GM12878 (cell line): ENCODE measurements around the gene KLF11.

Experiments
- EP300 ChIP-seq, 2 experiments: fragments of 150-350 bp in 1 of 2; IDR thresholded peaks; 2 replicates each; pipeline ENCODE4 v1.6.1; 2011 to 2012; ENCODE audit warnings: low read depth in 2 of 2, low read length in 2 of 2, borderline replicate concordance in 1 of 2, improper control_type of control experiment in 1 of 2, inconsistent platforms in 1 of 2; ENCODE audit not compliant: control insufficient read depth in 1 of 2
- GABPA ChIP-seq: IDR thresholded peaks from 2 replicates; pipeline ENCODE4 v1.6.1; 2014; ENCODE audit warnings: antibody characterized with exemption, low read depth, mild to moderate bottlenecking, inconsistent platforms
- MYC ChIP-seq: IDR thresholded peaks from 2 replicates; pipeline ENCODE4 v1.6.1; 2011; ENCODE audit warnings: mild to moderate bottlenecking, low read length, moderate library complexity, inconsistent platforms; ENCODE audit not compliant: insufficient read depth, insufficient replicate concordance, insufficient read length, severe bottlenecking
- RAD51 ChIP-seq: fragments of 450-650 bp; IDR thresholded peaks from 2 replicates; pipeline ENCODE4 v1.6.1; 2016; ENCODE audit warnings: moderate library complexity, mild to moderate bottlenecking, inconsistent platforms
- SPI1 ChIP-seq: IDR thresholded peaks from 2 replicates; pipeline ENCODE4 v1.6.1; 2011; ENCODE audit warnings: low read depth, mild to moderate bottlenecking, low read length, moderate library complexity, borderline replicate concordance; ENCODE audit not compliant: insufficient read depth
- ZBED1 ChIP-seq: IDR thresholded peaks from 2 replicates; pipeline ENCODE4 v1.6.1; 2016; ENCODE audit warnings: borderline replicate concordance
- TF ChIP-seq, protein P1 (sequence below), 3 experiments: IDR thresholded peaks in 2 of 3; conservative IDR thresholded peaks in 1 of 3; 2 replicates each; pipeline ENCODE4 v1.5.1; 2011; ENCODE audit warnings: low read depth in 3 of 3, low read length in 3 of 3, mild to moderate bottlenecking in 3 of 3, control low read depth in 2 of 3, moderate library complexity in 2 of 3, inconsistent platforms in 1 of 3, mixed read lengths in 1 of 3; ENCODE audit not compliant: control insufficient read depth in 2 of 3, insufficient read depth in 1 of 3; ENCODE audit errors: extremely low read depth in 1 of 3
- TF ChIP-seq, protein P2 (sequence below): IDR thresholded peaks from 2 replicates; pipeline ENCODE4 v1.6.1; 2011; ENCODE audit warnings: borderline replicate concordance, low read depth, mild to moderate bottlenecking, moderate library complexity, low read length; ENCODE audit not compliant: insufficient read depth, poor library complexity, severe bottlenecking

- TF ChIP-seq ZBED1 (no peak), RAD51 (no peak), GABPA (no peak), MYC (no peak), SPI1 (no peak), EP300 (IDR thresholded peaks at IDR 0.05; ENCODE audit: borderline replicate concordance in 1 of 2, control insufficient read depth in 1 of 2, low read depth in 2 of 2, low read length in 2 of 2) (no peak)
- TF ChIP-seq, protein P1, sequence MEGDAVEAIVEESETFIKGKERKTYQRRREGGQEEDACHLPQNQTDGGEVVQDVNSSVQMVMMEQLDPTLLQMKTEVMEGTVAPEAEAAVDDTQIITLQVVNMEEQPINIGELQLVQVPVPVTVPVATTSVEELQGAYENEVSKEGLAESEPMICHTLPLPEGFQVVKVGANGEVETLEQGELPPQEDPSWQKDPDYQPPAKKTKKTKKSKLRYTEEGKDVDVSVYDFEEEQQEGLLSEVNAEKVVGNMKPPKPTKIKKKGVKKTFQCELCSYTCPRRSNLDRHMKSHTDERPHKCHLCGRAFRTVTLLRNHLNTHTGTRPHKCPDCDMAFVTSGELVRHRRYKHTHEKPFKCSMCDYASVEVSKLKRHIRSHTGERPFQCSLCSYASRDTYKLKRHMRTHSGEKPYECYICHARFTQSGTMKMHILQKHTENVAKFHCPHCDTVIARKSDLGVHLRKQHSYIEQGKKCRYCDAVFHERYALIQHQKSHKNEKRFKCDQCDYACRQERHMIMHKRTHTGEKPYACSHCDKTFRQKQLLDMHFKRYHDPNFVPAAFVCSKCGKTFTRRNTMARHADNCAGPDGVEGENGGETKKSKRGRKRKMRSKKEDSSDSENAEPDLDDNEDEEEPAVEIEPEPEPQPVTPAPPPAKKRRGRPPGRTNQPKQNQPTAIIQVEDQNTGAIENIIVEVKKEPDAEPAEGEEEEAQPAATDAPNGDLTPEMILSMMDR (IDR thresholded peaks at IDR 0.05 in 2 of 3, conservative IDR thresholded peaks at IDR 0.05 in 1 of 3; ENCODE audit: control insufficient read depth in 2 of 3, extremely low read depth in 1 of 3, insufficient read depth in 1 of 3, low read depth in 3 of 3, low read length in 3 of 3): no peak
- TF ChIP-seq, protein P2, sequence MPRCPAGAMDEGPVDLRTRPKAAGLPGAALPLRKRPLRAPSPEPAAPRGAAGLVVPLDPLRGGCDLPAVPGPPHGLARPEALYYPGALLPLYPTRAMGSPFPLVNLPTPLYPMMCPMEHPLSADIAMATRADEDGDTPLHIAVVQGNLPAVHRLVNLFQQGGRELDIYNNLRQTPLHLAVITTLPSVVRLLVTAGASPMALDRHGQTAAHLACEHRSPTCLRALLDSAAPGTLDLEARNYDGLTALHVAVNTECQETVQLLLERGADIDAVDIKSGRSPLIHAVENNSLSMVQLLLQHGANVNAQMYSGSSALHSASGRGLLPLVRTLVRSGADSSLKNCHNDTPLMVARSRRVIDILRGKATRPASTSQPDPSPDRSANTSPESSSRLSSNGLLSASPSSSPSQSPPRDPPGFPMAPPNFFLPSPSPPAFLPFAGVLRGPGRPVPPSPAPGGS: no peak
These were observed 1.6 kb upstream of the KLF11 start for GRCh38 chr2:10041711-10042110.
